ENCODE data around the gene AHSA1. TPM values are rescaled to one million over a fixed set of nuclear protein-coding genes. Genes with fewer than 3 reads are reported as not detected.

The AHSA1 gene
- total and polyA plus RNA-seq, 12 donors, result 91.4 to 386 (median 163) TPM

DNA sequence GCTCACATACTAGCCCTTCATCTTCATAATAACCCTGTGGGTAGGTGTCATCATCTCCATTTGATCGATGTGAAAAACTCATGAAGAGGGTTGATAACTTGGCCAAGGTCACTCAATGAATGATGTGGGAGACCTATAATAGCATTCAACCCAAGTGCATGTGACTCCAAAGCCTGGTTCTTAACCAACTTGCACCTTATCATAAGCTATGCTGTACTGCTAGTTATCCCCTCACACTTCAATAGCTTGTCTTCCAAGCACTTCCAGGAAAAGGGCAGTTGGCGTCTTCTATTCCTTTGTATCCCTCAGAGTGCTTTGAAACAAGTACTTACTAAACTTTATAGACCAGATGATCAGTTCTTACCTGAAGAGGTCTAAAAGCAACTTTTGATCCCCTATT, 15.7 kb upstream of the AHSA1 start:
- no peak overlapping the region for H3K4me3 ChIP-seq
- intact Hi-C loops (cut with DNase I), result no loop called here
- H3K4me1 ChIP-seq (replicated peaks in 1 of 2), result no peaks in the 10 kb centered on the region
- H3K9me3 ChIP-seq (replicated peaks in 1 of 3), result no peaks in the 10 kb centered on the region
- 85 to 91% (median 89%) methylated on average over 2 of the region's 2 CpGs for WGBS, 4 donors
- DNase-seq, result no peak
- no peaks in the 10 kb centered on the region for H3K27me3 ChIP-seq
- TF ChIP-seq CTCF (IDR thresholded peaks at IDR 0.05) (no peak), POLR2A (IDR thresholded peaks at IDR 0.05) (no peak)
- no peak overlapping the region for H3K27ac ChIP-seq
- H3K36me3 ChIP-seq (replicated peaks in 1 of 2), result peaks cover 0 to 55% of the 10 kb centered on the region in 2 donors

DNA sequence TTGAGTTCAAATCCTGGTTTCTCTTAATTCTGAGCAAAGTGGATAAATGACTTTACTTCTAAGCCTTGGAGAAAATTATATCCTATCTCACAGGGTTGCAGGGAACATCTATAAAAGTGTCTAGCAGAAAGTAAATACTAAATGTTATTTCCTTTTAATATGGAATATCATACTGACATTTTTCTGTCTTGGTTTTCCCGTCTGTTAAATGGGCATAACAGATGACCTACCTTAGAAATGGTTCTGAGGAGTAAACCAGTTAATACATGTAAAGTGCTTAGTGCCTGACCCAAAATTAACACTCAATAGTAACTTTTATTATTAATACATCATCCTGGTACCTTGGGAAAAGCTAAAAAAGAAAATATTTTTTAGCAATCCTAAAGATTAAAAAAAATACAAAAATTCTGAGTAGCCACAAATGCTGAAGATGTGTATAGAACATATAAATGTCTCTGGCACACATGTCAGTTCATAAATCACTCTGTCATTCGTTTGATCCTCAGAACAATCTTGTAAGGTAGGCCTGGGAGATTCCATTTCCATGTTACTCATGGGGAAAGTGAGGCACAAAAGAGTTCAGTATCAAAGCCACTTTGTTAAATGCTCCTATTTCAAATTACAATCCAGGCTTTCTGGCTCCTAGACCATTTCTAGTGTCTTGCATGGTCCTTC, 1.8 kb upstream of the AHSA1 start:
- intact Hi-C loops (cut with DNase I), result loop anchor here (5.0 to 10.0 kb wide), 2 partner anchors 96 to 99 kb away; no protein-coding TSS in a partner anchor
- Histone ChIP-seq H3K36me3 (replicated peaks in 1 of 2) (peaks cover 0 to 28% of the 10 kb centered on the region in 2 donors), H3K4me1 (replicated peaks in 1 of 2) (peaks cover 4 to 22% of the 10 kb centered on the region in 2 donors), H3K9me3 (replicated peaks in 1 of 3) (no peaks in the 10 kb centered on the region), H3K27ac (no peak overlapping the region), H3K27me3 (no peaks in the 10 kb centered on the region), H3K4me3 (peak overlapping the region in 1 of 4 donors; percentile 77)
- no peak for TF ChIP-seq POLR2A (IDR thresholded peaks at IDR 0.05)
- no peak for TF ChIP-seq CTCF (IDR thresholded peaks at IDR 0.05)
- no peak for DNase-seq
- WGBS, 4 donors, result 59 to 67% (median 65%) methylated on average over 2 of the region's 2 CpGs

- Histone ChIP-seq H3K4me1 (replicated peaks in 1 of 2) (peaks cover 4 to 22% of the 10 kb centered on the region in 2 donors), H3K27me3 (no peaks in the 10 kb centered on the region), H3K27ac (peak overlapping the region; percentile 1 to 97 (median 72)), H3K36me3 (replicated peaks in 1 of 2) (peaks cover 0 to 28% of the 10 kb centered on the region in 2 donors), H3K9me3 (replicated peaks in 1 of 3) (no peaks in the 10 kb centered on the region), H3K4me3 (peak overlapping the region in 3 of 4 donors; percentile 62 to 85 (median 77))
- TF ChIP-seq CTCF (IDR thresholded peaks at IDR 0.05), result no peak
- no peak for TF ChIP-seq POLR2A (IDR thresholded peaks at IDR 0.05)
- peak in 1 of 7 donors; percentile 60 for DNase-seq
- intact Hi-C loops (cut with DNase I), result loop anchor here (5.0 to 10.0 kb wide), 2 partner anchors 95 to 98 kb away; no protein-coding TSS in a partner anchor
- 0 to 1% (median 0%) methylated on average over 5 to 18 of the region's 18 CpGs for WGBS, 4 donors
Measured at GRCh38 chr14:77457115-77457521, 775 bp upstream of the AHSA1 start.

DNA sequence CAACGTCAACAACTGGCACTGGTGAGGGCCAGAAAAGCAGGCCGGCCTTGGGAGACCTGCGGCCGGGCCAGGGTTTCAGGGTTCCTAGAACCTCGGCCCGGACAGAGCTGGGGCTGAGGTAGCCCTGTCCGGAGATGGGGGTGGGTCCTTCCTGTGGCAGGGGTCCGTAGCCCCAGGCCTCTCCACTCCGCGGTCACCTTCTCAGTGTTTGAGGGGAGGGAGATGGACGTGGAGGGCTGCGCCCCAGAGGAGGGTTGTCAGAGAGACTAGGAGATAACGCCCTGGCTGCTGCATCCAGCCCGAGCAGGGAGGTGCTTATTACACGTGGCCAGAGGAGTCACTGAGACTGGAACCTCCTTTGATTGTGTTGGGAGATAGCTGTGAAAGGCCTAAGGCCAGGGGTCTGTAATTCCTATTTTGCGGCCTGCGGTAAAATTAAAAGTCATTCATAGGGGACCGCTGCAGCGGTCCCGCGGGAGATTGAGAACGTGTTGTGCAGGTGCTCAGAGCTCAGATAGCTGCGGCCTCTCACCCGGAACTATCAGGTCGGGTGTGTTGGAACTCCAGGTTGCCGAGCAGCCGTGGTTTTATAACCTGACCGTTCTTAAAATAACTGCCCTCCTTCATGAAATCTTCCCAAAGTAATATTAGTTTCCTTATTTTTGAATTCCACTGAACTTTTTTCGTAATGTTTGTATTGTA, 507 bp downstream of the AHSA1 start:
- peak overlapping the region; percentile 62 to 87 (median 81) for H3K4me3 ChIP-seq
- peaks cover 4 to 22% of the 10 kb centered on the region in 2 donors for H3K4me1 ChIP-seq (replicated peaks in 1 of 2)
- peaks cover 0 to 41% of the 10 kb centered on the region in 2 donors for H3K36me3 ChIP-seq (replicated peaks in 1 of 2)
- peak overlapping the region; percentile 71 to 97 (median 94) for H3K27ac ChIP-seq
- WGBS, 4 donors, result 0 to 2% (median 0%) methylated on average over 7 to 29 of the region's 29 CpGs
- TF ChIP-seq CTCF (IDR thresholded peaks at IDR 0.05), result no peak
- TF ChIP-seq POLR2A (IDR thresholded peaks at IDR 0.05), result no peak
- H3K9me3 ChIP-seq (replicated peaks in 1 of 3), result no peaks in the 10 kb centered on the region
- no peaks in the 10 kb centered on the region for H3K27me3 ChIP-seq
- peak; percentile 50 to 72 (median 61) for DNase-seq
- intact Hi-C loops (cut with DNase I), result loop anchor here (5.0 to 10.0 kb wide), 2 partner anchors 94 to 96 kb away; no protein-coding TSS in a partner anchor
